NB4 (cell line): ENCODE measurements around the gene CD93.

Experiments used
- CTCF ChIP-seq: IDR thresholded peaks from one replicate; pipeline ENCODE4 v1.5.1; 2012; ENCODE audit warnings: low read depth, low read length
- MAX ChIP-seq: IDR thresholded peaks from 2 replicates; pipeline ENCODE4 v1.6.1; 2011; ENCODE audit warnings: low read depth, low read length
- POLR2A ChIP-seq: IDR thresholded peaks from 2 replicates; pipeline ENCODE4 v1.6.1; 2011; ENCODE audit warnings: mild to moderate bottlenecking; ENCODE audit not compliant: insufficient read length; ENCODE audit errors: extremely low read depth

GRCh38 chr20:23061262-23061661 is 24.9 kb downstream of the CD93 start:
- TF ChIP-seq CTCF, result no peak
- TF ChIP-seq MAX, result no peak
- no peak for TF ChIP-seq POLR2A
